ENCODE results near the gene NCBP1. TPM values are rescaled to one million over a fixed set of nuclear protein-coding genes. Genes with fewer than 3 reads are reported as not detected.

The NCBP1 gene
- total and polyA plus RNA-seq, 2 of the 4 experiments (the other 2 are of a cell fraction): 17.8 to 46.4 TPM

DNA sequence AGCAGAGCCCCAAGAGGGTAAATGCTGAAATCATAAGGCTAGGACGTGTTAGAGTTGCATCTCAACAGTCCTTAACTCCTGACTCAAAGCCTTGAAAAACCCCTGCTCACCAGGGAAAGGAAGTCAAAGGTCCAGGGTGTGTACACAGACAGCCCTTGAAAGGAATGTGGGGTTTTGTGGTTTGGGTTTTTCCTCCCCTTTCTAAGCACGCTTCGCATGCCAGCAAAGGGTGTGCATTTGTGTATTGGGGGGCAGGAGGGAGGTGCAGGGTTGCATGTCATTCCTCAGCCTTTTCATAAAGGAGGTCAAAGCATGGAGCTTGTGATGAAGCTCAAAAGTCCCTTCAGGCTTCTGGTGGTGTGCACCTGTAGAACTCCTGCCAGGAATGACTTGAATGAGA lies 80.8 kb downstream of the NCBP1 start:
- H3K14ac ChIP-seq (replicated peaks; ENCODE audit: low read depth, low read length): no peak overlapping the region
- ChIA-PET POLR2A (ENCODE audit: unreplicated experiment) (interaction anchor here (0.6 kb wide), 1 partner anchor 9 kb away, joined by 3 read pairs; no protein-coding TSS in a partner anchor), CTCF (interaction anchor here (1.0 kb wide), 1 partner anchor 187 kb away, joined by 7 read pairs; no protein-coding TSS in a partner anchor)
- no TSS peak for BruUV-seq (replicated peaks)
- no peak overlapping the region for H3K18ac ChIP-seq (ENCODE audit: low read depth, low read length)
- no CpG with 5 or more reads among the region's 3 CpGs for WGBS, 2 experiments (ENCODE audit: extremely low coverage in 2 of 2, insufficient read length in 1 of 2)
- no peaks in the 10 kb centered on the region for H3K9me3 ChIP-seq (ENCODE audit: control insufficient read depth, insufficient read depth, low read length)
- H3K4me3 ChIP-seq (ENCODE audit: insufficient read depth, low read depth, low read length): no peak overlapping the region
- peak overlapping the region; percentile 39 for H2BK120ac ChIP-seq (ENCODE audit: low read depth, low read length)
- peak; percentile 55 for ATAC-seq (ENCODE audit: low read depth)
- 0 out of 2 replicates have a peak, but pooled peaks cover 3% of the 10 kb centered on the region for H3K9me1 ChIP-seq (ENCODE audit: insufficient read depth, low read length)
- H2AK9ac ChIP-seq (replicated peaks; ENCODE audit: low read depth, low read length, poor library complexity): no peak overlapping the region
- no peaks in the 10 kb centered on the region for H4K20me1 ChIP-seq (ENCODE audit: insufficient read depth, low read length)
- no peak overlapping the region for H3K56ac ChIP-seq (ENCODE audit: extremely low read depth, insufficient read depth, low read length)
- no peak overlapping the region for H2BK15ac ChIP-seq (ENCODE audit: low read depth, low read length)
- in situ Hi-C loops (cut with MboI; ENCODE audit: low sequenced_read_pairs) (loop anchor here (5.0 kb wide), 1 partner anchor 188 kb away; no protein-coding TSS in a partner anchor), dilution Hi-C loops (cut with HindIII; ENCODE audit: low sequenced_read_pairs, unreplicated experiment) (no loop called here), intact Hi-C loops (cut with micrococcal nuclease) (loop anchor here (10.0 kb wide), 1 partner anchor 550 kb away; no protein-coding TSS in a partner anchor)
- H3K4me1 ChIP-seq (ENCODE audit: control insufficient read depth, insufficient read depth, low read length): no peaks in the 10 kb centered on the region; the same call in 1 of the 2 replicates
- H3K23ac ChIP-seq (ENCODE audit: low read depth, low read length): no peak overlapping the region
- H2AFZ ChIP-seq (replicated peaks; ENCODE audit: low read length, poor library complexity): peak overlapping the region; percentile 51
- no peaks in the 10 kb centered on the region for H3K79me1 ChIP-seq (ENCODE audit: low read depth in 1 of 2, low read length in 2 of 2)
- H4K91ac ChIP-seq (ENCODE audit: insufficient read depth, low read depth, low read length): no peak overlapping the region
- H3K9ac ChIP-seq (ENCODE audit: low read depth, low read length): no peak overlapping the region
- no peak overlapping the region for H4K5ac ChIP-seq (ENCODE audit: low read depth, low read length)
- TF ChIP-seq CHD1 (IDR thresholded peaks at IDR 0.05; ENCODE audit: low read depth, low read length) (no peak), RFX5 (IDR thresholded peaks at IDR 0.05; ENCODE audit: low read depth, low read length) (no peak), RCOR1 (IDR thresholded peaks at IDR 0.05; ENCODE audit: insufficient replicate concordance, low read length) (no peak), POLR2A (IDR thresholded peaks at IDR 0.05; ENCODE audit: low read depth, low read length) (no peak), CEBPB (IDR thresholded peaks at IDR 0.05; ENCODE audit: low read depth, low read length) (no peak), FOS (IDR thresholded peaks at IDR 0.05; ENCODE audit: low read depth, low read length) (no peak), NFE2L2 (IDR thresholded peaks at IDR 0.05; ENCODE audit: low read depth, low read length) (no peak), SMC3 (IDR thresholded peaks at IDR 0.05; ENCODE audit: low read depth, low read length) (no peak), MAFK (IDR thresholded peaks at IDR 0.05; ENCODE audit: low read depth, low read length) (no peak), MXI1 (IDR thresholded peaks at IDR 0.05; ENCODE audit: borderline replicate concordance, low read depth, low read length) (no peak), MAZ (IDR thresholded peaks at IDR 0.05; ENCODE audit: borderline replicate concordance, low read depth, low read length) (no peak), RAD21 (IDR thresholded peaks at IDR 0.05; ENCODE audit: low read length) (no peak), BHLHE40 (IDR thresholded peaks at IDR 0.05; ENCODE audit: low read depth, low read length) (no peak)
- TF ChIP-seq, protein P1, sequence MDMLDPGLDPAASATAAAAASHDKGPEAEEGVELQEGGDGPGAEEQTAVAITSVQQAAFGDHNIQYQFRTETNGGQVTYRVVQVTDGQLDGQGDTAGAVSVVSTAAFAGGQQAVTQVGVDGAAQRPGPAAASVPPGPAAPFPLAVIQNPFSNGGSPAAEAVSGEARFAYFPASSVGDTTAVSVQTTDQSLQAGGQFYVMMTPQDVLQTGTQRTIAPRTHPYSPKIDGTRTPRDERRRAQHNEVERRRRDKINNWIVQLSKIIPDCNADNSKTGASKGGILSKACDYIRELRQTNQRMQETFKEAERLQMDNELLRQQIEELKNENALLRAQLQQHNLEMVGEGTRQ (IDR thresholded peaks at IDR 0.05; ENCODE audit: low read depth, low read length): no peak
- TF ChIP-seq, protein P2, sequence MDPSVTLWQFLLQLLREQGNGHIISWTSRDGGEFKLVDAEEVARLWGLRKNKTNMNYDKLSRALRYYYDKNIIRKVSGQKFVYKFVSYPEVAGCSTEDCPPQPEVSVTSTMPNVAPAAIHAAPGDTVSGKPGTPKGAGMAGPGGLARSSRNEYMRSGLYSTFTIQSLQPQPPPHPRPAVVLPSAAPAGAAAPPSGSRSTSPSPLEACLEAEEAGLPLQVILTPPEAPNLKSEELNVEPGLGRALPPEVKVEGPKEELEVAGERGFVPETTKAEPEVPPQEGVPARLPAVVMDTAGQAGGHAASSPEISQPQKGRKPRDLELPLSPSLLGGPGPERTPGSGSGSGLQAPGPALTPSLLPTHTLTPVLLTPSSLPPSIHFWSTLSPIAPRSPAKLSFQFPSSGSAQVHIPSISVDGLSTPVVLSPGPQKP (IDR thresholded peaks at IDR 0.05; ENCODE audit: borderline replicate concordance, low read depth, low read length): no peak
- TF ChIP-seq, protein P3, sequence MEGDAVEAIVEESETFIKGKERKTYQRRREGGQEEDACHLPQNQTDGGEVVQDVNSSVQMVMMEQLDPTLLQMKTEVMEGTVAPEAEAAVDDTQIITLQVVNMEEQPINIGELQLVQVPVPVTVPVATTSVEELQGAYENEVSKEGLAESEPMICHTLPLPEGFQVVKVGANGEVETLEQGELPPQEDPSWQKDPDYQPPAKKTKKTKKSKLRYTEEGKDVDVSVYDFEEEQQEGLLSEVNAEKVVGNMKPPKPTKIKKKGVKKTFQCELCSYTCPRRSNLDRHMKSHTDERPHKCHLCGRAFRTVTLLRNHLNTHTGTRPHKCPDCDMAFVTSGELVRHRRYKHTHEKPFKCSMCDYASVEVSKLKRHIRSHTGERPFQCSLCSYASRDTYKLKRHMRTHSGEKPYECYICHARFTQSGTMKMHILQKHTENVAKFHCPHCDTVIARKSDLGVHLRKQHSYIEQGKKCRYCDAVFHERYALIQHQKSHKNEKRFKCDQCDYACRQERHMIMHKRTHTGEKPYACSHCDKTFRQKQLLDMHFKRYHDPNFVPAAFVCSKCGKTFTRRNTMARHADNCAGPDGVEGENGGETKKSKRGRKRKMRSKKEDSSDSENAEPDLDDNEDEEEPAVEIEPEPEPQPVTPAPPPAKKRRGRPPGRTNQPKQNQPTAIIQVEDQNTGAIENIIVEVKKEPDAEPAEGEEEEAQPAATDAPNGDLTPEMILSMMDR (conservative IDR thresholded peaks at IDR 0.05; ENCODE audit: low read depth, low read length): no peak
- H4K8ac ChIP-seq (ENCODE audit: low read depth in 2 of 2, low read length in 2 of 2): no peak overlapping the region
- no peak overlapping the region for H2BK5ac ChIP-seq (ENCODE audit: low read depth, low read length, poor library complexity, severe bottlenecking)
- peak; percentile 56 for DNase-seq
- H3K27ac ChIP-seq (ENCODE audit: insufficient read depth, low read length): no peak overlapping the region
- no peak overlapping the region for H2AK5ac ChIP-seq (ENCODE audit: low read depth, low read length)
- no peak overlapping the region for H3K4me2 ChIP-seq (ENCODE audit: low read depth, low read length)
- H3K27me3 ChIP-seq (ENCODE audit: control insufficient read depth, insufficient read depth, low read length): peaks cover 8% of the 10 kb centered on the region
- H3K4ac ChIP-seq (ENCODE audit: low read depth, low read length): no peak overlapping the region
- H3K36me3 ChIP-seq (ENCODE audit: control insufficient read depth, insufficient read depth, low read length): no peaks in the 10 kb centered on the region
- H2BK20ac ChIP-seq (ENCODE audit: low read depth, low read length): no peak overlapping the region
